ENCODE results near the gene DGLUCY. TPM values are rescaled to one million over a fixed set of nuclear protein-coding genes. Genes with fewer than 3 reads are reported as not detected.

The DGLUCY gene
- total and polyA plus RNA-seq, 2 of the 8 experiments (the other 6 are each of a cell fraction or from before 2014, with no cell fraction given), result 24.9 to 31.8 TPM

GRCh38 chr14:91129261-91129660 lies 15.4 kb downstream of the DGLUCY start:
- Histone ChIP-seq H3K18ac (ENCODE audit: extremely low read depth, low read length) (no peak overlapping the region), H2BK120ac (replicated peaks; ENCODE audit: low read depth, low read length) (no peak overlapping the region), H2BK5ac (ENCODE audit: low read depth, low read length) (no peak overlapping the region), H3K4ac (replicated peaks; ENCODE audit: insufficient read length, low read depth, low read length) (no peak overlapping the region), H4K91ac (replicated peaks; ENCODE audit: insufficient read length, low read length) (no peak overlapping the region), H3K27me3 (replicated peaks in 1 of 4; ENCODE audit: control insufficient read depth in 3 of 4, extremely low read depth in 1 of 4, insufficient read depth in 3 of 4, low read length in 3 of 4) (no peaks in the 10 kb centered on the region), H3K4me1 (replicated peaks in 1 of 4; ENCODE audit: control insufficient read depth in 3 of 4, insufficient read depth in 4 of 4, low read length in 3 of 4) (no peaks in the 10 kb centered on the region; a peak in 1 of 7 replicates), H3K79me1 (ENCODE audit: low read depth, low read length) (no peaks in the 10 kb centered on the region; the same call in none of the 2 replicates), H3K56ac (replicated peaks; ENCODE audit: insufficient read length, low read depth, low read length) (no peak overlapping the region), H2BK20ac (ENCODE audit: low read length) (no peak overlapping the region), H3K27ac (ENCODE audit: low read depth, low read length) (no peak overlapping the region), H2AK5ac (ENCODE audit: low read depth, low read length) (no peak overlapping the region), H3K23ac (ENCODE audit: insufficient read length) (no peak overlapping the region), H2AFZ (ENCODE audit: low read length) (no peak overlapping the region), H2BK12ac (ENCODE audit: low read depth, low read length) (no peak overlapping the region), H4K5ac (ENCODE audit: insufficient read length, low read depth, low read length) (no peak overlapping the region), H3K36me3 (ENCODE audit: control insufficient read depth in 2 of 4, insufficient read depth in 4 of 4, low read length in 3 of 4) (peaks cover 0 to 3% (median 1%) of the 10 kb centered on the region in 4 experiments; a peak in 2 of 8 replicates), H4K8ac (ENCODE audit: extremely low read depth, insufficient read depth, low read length) (no peak overlapping the region), H3K9ac (replicated peaks in 1 of 4; ENCODE audit: extremely low read depth in 1 of 4, low read depth in 3 of 4, low read length in 3 of 4) (no peak overlapping the region), H3K14ac (ENCODE audit: insufficient read length) (no peak overlapping the region), H2BK15ac (ENCODE audit: low read length) (no peak overlapping the region), H3K9me3 (ENCODE audit: insufficient read depth in 2 of 2, low read depth in 1 of 2, low read length in 1 of 2) (peaks cover 0 to 3% of the 10 kb centered on the region in 2 experiments; a peak in 1 of 4 replicates), H4K20me1 (replicated peaks in 1 of 2; ENCODE audit: control insufficient read depth in 1 of 2, insufficient read depth in 2 of 2, low read length in 2 of 2) (no peaks in the 10 kb centered on the region), H3K79me2 (ENCODE audit: control insufficient read depth in 1 of 2, insufficient read depth in 2 of 2, low read length in 2 of 2) (no peaks in the 10 kb centered on the region), H3K4me3 (ENCODE audit: extremely low read depth in 1 of 4, insufficient read depth in 2 of 4, low read depth in 3 of 4, low read length in 4 of 4) (no peak overlapping the region), H3K23me2 (ENCODE audit: low read depth, low read length) (no peaks in the 10 kb centered on the region), H3K4me2 (ENCODE audit: insufficient read depth in 1 of 2, low read depth in 2 of 2, low read length in 2 of 2) (no peak overlapping the region)
- ChIA-PET CTCF (ENCODE audit: partially characterized antibody) (interaction anchor here (1.8 kb wide), 1 partner anchor 10 kb away, joined by 6 read pairs; no protein-coding TSS in a partner anchor), POLR2A (ENCODE audit: partially characterized antibody) (interaction anchor here (0.5 to 1.0 kb wide), 2 partner anchors 10 to 26 kb away, joined by 3 to 4 read pairs; no protein-coding TSS in a partner anchor)
- WGBS, 2 experiments (ENCODE audit: extremely low coverage in 1 of 2, insufficient coverage in 1 of 2, insufficient read length in 1 of 2, insufficient replicate concordance in 2 of 2, low coverage in 1 of 2, low lambda C conversion rate in 2 of 2, missing lambda C conversion rate in 1 of 2), result 72% methylated on average over 2 of the region's 2 CpGs; no CpG with 5 or more reads in 1 of the 2 experiments
- FAIRE-seq (no peak), DNase-seq (ENCODE audit: low read depth in 1 of 2, low spot score in 2 of 2) (no peak)
- TF ChIP-seq CTBP2 (IDR thresholded peaks at IDR 0.05; ENCODE audit: borderline replicate concordance, insufficient read depth, insufficient read length, low read length) (no peak), SIN3A (conservative IDR thresholded peaks at IDR 0.05 in 1 of 2, IDR thresholded peaks at IDR 0.05 in 1 of 2; ENCODE audit: low read depth in 1 of 2, low read length in 2 of 2) (no peak), PHF8 (conservative IDR thresholded peaks at IDR 0.05; ENCODE audit: low read depth, low read length) (no peak), TBP (IDR thresholded peaks at IDR 0.05; ENCODE audit: low read depth, low read length) (no peak), JUND (IDR thresholded peaks at IDR 0.05; ENCODE audit: low read length) (no peak), TAF1 (IDR thresholded peaks at IDR 0.05; ENCODE audit: low read depth, low read length) (no peak), EZH2 (IDR thresholded peaks at IDR 0.05; ENCODE audit: low read depth, low read length, severe bottlenecking) (no peak)
